AG09319 (cell line): ENCODE data around the gene HTR3A.

Source experiments
- DNase-seq: peaks from one replicate; pipeline ENCODE4 v3.0.0-alpha.2; 2010; ENCODE audit warnings: low read depth; ENCODE audit errors: extremely low read depth
- CTCF ChIP-seq: IDR thresholded peaks from 2 replicates; pipeline ENCODE4 v1.5.1; 2011; ENCODE audit warnings: low read depth, mild to moderate bottlenecking, inconsistent platforms, low read length, moderate library complexity

Gene HTR3A

GRCh38 chr11:114016986-114017385 is 42.1 kb downstream of the HTR3A start:
- no peak for TF ChIP-seq CTCF
- DNase-seq: no peak

GRCh38 chr11:114017723-114018122 is 42.8 kb downstream of the HTR3A start:
- DNase-seq: no peak
- no peak for TF ChIP-seq CTCF

GRCh38 chr11:114019046-114019445 is 44.1 kb downstream of the HTR3A start:
- no peak for DNase-seq

DNA sequence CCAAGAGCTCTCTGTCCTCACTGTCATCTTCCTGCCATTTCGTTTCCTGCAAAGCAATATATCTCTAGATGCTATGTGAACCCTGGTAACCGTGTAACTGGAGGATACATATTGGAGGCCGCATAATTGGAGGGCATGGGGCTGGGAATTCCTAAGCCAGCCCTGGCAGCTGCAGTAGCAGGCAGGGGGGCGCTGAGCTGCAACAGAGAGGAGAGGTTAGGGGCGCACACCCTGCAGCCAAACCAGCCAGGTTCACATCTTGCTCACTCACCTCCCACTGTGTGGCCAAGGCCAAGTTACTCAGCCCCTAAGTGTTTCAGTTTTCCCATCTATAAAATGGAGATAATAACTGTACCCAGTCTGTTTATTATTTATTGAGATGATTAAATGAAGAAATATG is 44.7 kb downstream of the HTR3A start:
- DNase-seq: no peak
- no peak for TF ChIP-seq CTCF

More at GRCh38 chr11:114019046-114019445, 44.1 kb downstream of the HTR3A start:
- no peak for TF ChIP-seq CTCF

DNA sequence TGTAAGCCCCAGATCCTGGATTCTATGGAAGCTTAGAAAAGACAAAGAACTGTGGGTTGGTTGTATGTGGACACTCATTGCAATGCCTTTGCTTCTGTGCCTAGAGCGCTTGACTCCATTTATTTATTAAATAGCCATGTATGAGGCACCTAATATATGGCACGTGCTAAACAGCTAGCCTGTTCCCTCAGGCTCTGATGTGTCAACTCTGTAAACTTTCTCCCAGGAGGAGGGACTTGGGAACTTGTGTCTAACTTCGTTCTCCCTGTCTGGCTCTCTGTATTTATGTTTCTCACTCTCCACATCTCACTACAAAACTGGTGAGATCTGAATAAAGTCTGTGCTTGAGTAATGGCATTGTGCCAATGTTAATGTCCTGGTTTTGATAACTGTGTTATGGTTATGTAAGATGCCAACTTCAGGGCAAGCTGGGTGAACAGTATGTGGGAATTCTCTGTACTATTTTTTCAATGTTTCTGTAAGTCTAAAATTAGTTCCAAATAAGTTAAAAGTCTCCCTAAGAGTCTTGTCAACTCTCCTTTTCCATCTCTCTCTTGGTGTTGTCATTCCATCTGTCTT is 50.5 kb downstream of the HTR3A start:
- no peak for DNase-seq
- TF ChIP-seq CTCF: no peak

GRCh38 chr11:114026355-114026754 is 51.4 kb downstream of the HTR3A start:
- no peak for DNase-seq
- TF ChIP-seq CTCF: no peak

- no peak for TF ChIP-seq CTCF
- no peak for DNase-seq
Observed at GRCh38 chr11:114027391-114027790, 52.5 kb downstream of the HTR3A start.
